ENCODE results near the gene PTPRN2. TPM values are rescaled to one million over a fixed set of nuclear protein-coding genes. Genes with fewer than 3 reads are reported as not detected.

The PTPRN2 gene
- total RNA-seq, 1 donor from 2014 or later = 15.4 TPM

- Mint-ChIP-seq H3K9me3 (no peaks in the 10 kb centered on the region), H3K4me3 (no peak overlapping the region), H3K27me3 (peaks cover 6% of the 10 kb centered on the region), H3K4me1 (ENCODE audit: unreplicated experiment) (no peaks in the 10 kb centered on the region), H3K27ac (no peak overlapping the region), H3K36me3 (no peaks in the 10 kb centered on the region)
- no peak for TF ChIP-seq CTCF (conservative IDR thresholded peaks at IDR 0.05)
- DNase-seq (ENCODE audit: extremely low spot score, unreplicated experiment) = no peak
These were observed 503.9 kb downstream of the PTPRN2 start for GRCh38 chr7:158083526-158084310.

GRCh38 chr7:158082761-158083160 lies 504.9 kb downstream of the PTPRN2 start:
- Mint-ChIP-seq H3K27ac (no peak overlapping the region), H3K4me1 (ENCODE audit: unreplicated experiment) (no peaks in the 10 kb centered on the region), H3K9me3 (no peaks in the 10 kb centered on the region), H3K27me3 (peaks cover 6% of the 10 kb centered on the region), H3K36me3 (no peaks in the 10 kb centered on the region), H3K4me3 (no peak overlapping the region)
- DNase-seq (ENCODE audit: extremely low spot score, unreplicated experiment) = no peak
- no peak for TF ChIP-seq CTCF (conservative IDR thresholded peaks at IDR 0.05)

- no peak for DNase-seq (ENCODE audit: extremely low spot score, unreplicated experiment)
- no peak overlapping the region for H3K27ac Mint-ChIP-seq
- H3K36me3 Mint-ChIP-seq = no peaks in the 10 kb centered on the region
- no peaks in the 10 kb centered on the region for H3K9me3 Mint-ChIP-seq
- H3K4me3 Mint-ChIP-seq = no peak overlapping the region
- H3K27me3 Mint-ChIP-seq = no peaks in the 10 kb centered on the region
- TF ChIP-seq CTCF (conservative IDR thresholded peaks at IDR 0.05) = no peak
- H3K4me1 Mint-ChIP-seq (ENCODE audit: unreplicated experiment) = no peaks in the 10 kb centered on the region
These were observed 506.7 kb downstream of the PTPRN2 start for GRCh38 chr7:158080899-158081445.

- Mint-ChIP-seq H3K9me3 (no peaks in the 10 kb centered on the region), H3K27ac (no peak overlapping the region)
These were observed 509.4 kb downstream of the PTPRN2 start for GRCh38 chr7:158077934-158078910.

More at GRCh38 chr7:158077934-158078910, 509.4 kb downstream of the PTPRN2 start:
- no peak for DNase-seq (ENCODE audit: extremely low spot score, unreplicated experiment)
- H3K4me1 Mint-ChIP-seq (ENCODE audit: unreplicated experiment) = no peaks in the 10 kb centered on the region
- no peaks in the 10 kb centered on the region for H3K27me3 Mint-ChIP-seq
- no peak for TF ChIP-seq CTCF (conservative IDR thresholded peaks at IDR 0.05)
- no peak overlapping the region for H3K4me3 Mint-ChIP-seq
- H3K36me3 Mint-ChIP-seq = no peaks in the 10 kb centered on the region

Data from type B pancreatic cell (in vitro differentiated cells).